HepG2 (cell line): ENCODE measurements around the gene PIK3CA. TPM values are rescaled to one million over a fixed set of nuclear protein-coding genes. Genes with fewer than 3 reads are reported as not detected.

Source experiments
- BRF2 ChIP-seq: sonication (generic); formaldehyde crosslinking; IDR thresholded peaks from 2 replicates; pipeline ENCODE4 v1.8.1; 2022; ENCODE audit warnings: mild to moderate bottlenecking, missing genetic modification reagents
- E2F1 ChIP-seq: sonication (generic); formaldehyde crosslinking; IDR thresholded peaks from 2 replicates; pipeline ENCODE4 v1.5.0; 2020; ENCODE audit warnings: missing genetic modification reagents
- HMGA1 ChIP-seq: sonication (generic); formaldehyde crosslinking; conservative IDR thresholded peaks from 2 replicates; pipeline ENCODE4 v1.4.0; 2020; ENCODE audit warnings: missing genetic modification reagents
- JARID2 ChIP-seq: sonication (generic); formaldehyde crosslinking; IDR thresholded peaks from 2 replicates; pipeline ENCODE4 v1.8.1; 2023; ENCODE audit warnings: missing genetic modification reagents, inconsistent platforms; ENCODE audit not compliant: insufficient replicate concordance
- LBX2 ChIP-seq: sonication (generic); formaldehyde crosslinking; IDR thresholded peaks from 2 replicates; pipeline ENCODE4 v1.5.0; 2020; ENCODE audit warnings: missing genetic modification reagents, mild to moderate bottlenecking, borderline replicate concordance
- NAIF1 ChIP-seq: sonication (generic); formaldehyde crosslinking; IDR thresholded peaks from 2 replicates; pipeline ENCODE4 v1.5.0; 2020; ENCODE audit warnings: mild to moderate bottlenecking, missing genetic modification reagents, borderline replicate concordance
- PREB ChIP-seq: sonication (generic); formaldehyde crosslinking; IDR thresholded peaks from 2 replicates; pipeline ENCODE4 v1.4.0; 2020; ENCODE audit warnings: missing genetic modification reagents
- RERE ChIP-seq: IDR thresholded peaks from 2 replicates; pipeline ENCODE4 v1.6.1; 2016; ENCODE audit warnings: low read depth, missing genetic modification reagents, missing compliant biosample characterization
- SNAPC2 ChIP-seq: sonication (generic); formaldehyde crosslinking; IDR thresholded peaks from 2 replicates; pipeline ENCODE4 v1.8.1; 2022; ENCODE audit warnings: mild to moderate bottlenecking, missing genetic modification reagents
- SSRP1 ChIP-seq: IDR thresholded peaks from 2 replicates; pipeline ENCODE4 v1.6.1; 2016; ENCODE audit warnings: control low read depth
- TCF7 ChIP-seq: sonication (generic); IDR thresholded peaks from 2 replicates; pipeline ENCODE4 v1.6.1; 2016; ENCODE audit warnings: antibody characterized with exemption, low read depth
- XBP1 ChIP-seq: sonication (generic); formaldehyde crosslinking; IDR thresholded peaks from 2 replicates; pipeline ENCODE4 v1.5.0; 2020; ENCODE audit warnings: missing genetic modification reagents
- ZNF143 ChIP-seq: sonication (generic); formaldehyde crosslinking; IDR thresholded peaks from 2 replicates; pipeline ENCODE4 v1.4.0; 2020; ENCODE audit warnings: missing genetic modification reagents
- ZNF260 ChIP-seq: sonication (generic); formaldehyde crosslinking; IDR thresholded peaks from 2 replicates; pipeline ENCODE4 v1.4.0; 2020; ENCODE audit warnings: missing genetic modification reagents, low read depth, mild to moderate bottlenecking, borderline replicate concordance
- ZXDC ChIP-seq: sonication (generic); formaldehyde crosslinking; IDR thresholded peaks from 2 replicates; pipeline ENCODE4 v1.5.0; 2020; ENCODE audit warnings: mild to moderate bottlenecking, missing genetic modification reagents
- polyA plus RNA-seq, 8 experiments: library from polyadenylated mRNA; depleted of rRNA in 3 of 8; stranded (reverse) in 7 of 8; unstranded in 1 of 8; fragments of >200 nt; fragmentation: Illumina TruSeq in 4 of 8; extraction: Trizol in 4 of 8; gene quantifications; 2 replicates each; pipeline versions ENCODE4 v1.2.1 to v1.2.3, GENCODE V29; 2011 to 2016; ENCODE audit warnings: low read depth in 4 of 8, missing spikeins in 1 of 8, mixed read lengths in 1 of 8; ENCODE audit not compliant: insufficient read depth in 1 of 8
- total RNA-seq, 5 experiments: library from RNA; depleted of rRNA; stranded (reverse); fragments of >200 nt; fragmentation: Illumina TruSeq; extraction: Trizol; gene quantifications; 2 replicates each; pipeline ENCODE4 v1.2.3, GENCODE V29; 2016; ENCODE audit warnings: low read depth in 1 of 5

The PIK3CA gene
- total and polyA plus RNA-seq, 2 of the 13 experiments (the other 11 are each of a cell fraction or from before 2014, with no cell fraction given) = 5.7 to 11.4 TPM

GRCh38 chr3:179260949-179261765 is 113.0 kb downstream of the PIK3CA start (continued):
- TF ChIP-seq SNAPC2 (CRISPR knock-in tag) (no peak), XBP1 (no peak), SSRP1 (no peak), TCF7 (no peak), HMGA1 (CRISPR knock-in tag) (no peak), ZNF260 (no peak), E2F1 (CRISPR knock-in tag) (no peak), JARID2 (no peak), NAIF1 (CRISPR knock-in tag) (no peak), LBX2 (CRISPR knock-in tag) (peak; percentile 65; the same call in 1 of the 2 replicates), RERE (CRISPR knock-in tag) (0 out of 2 replicates have a peak, but pooled peaks have one; percentile 21), BRF2 (CRISPR knock-in tag) (peak; percentile 61; the same call in 1 of the 2 replicates), PREB (no peak), ZXDC (CRISPR knock-in tag) (0 out of 2 replicates have a peak, but pooled peaks have one; percentile 29), ZNF143 (no peak)
